Stimulated activated CD8-positive, alpha-beta memory T cell treated with anti-CD3 and anti-CD28 coated beads, Interleukin-15, amount 100 ng/mL, for 24 hours (primary cell): Measurements from ENCODE around the gene CGREF1.

Source experiments
- DNase-seq: peaks from one replicate; pipeline ENCODE4 v3.0.0-alpha.2; 2020; ENCODE audit warnings: low read depth

Gene CGREF1

GRCh38 chr2:27073782-27074181 lies 45.1 kb downstream of the CGREF1 start:
- DNase-seq, result no peak

- DNase-seq, result no peak
These were observed 46.0 kb downstream of the CGREF1 start for GRCh38 chr2:27072920-27073319.

- DNase-seq, result no peak
These were observed 46.7 kb downstream of the CGREF1 start for GRCh38 chr2:27071990-27072830.

- peak; percentile 87 for DNase-seq
These were observed 47.5 kb downstream of the CGREF1 start, which contains the start of gene OST4 for GRCh38 chr2:27071277-27071989. TSS of gene OST4 (minus strand) at chr2:27071654.

GRCh38 chr2:27070653-27071276 lies 48.2 kb downstream of the CGREF1 start:
- no peak for DNase-seq

- no peak for DNase-seq
These were observed 48.8 kb downstream of the CGREF1 start for GRCh38 chr2:27069961-27070618.

GRCh38 chr2:27069436-27069835 lies 49.5 kb downstream of the CGREF1 start:
- no peak for DNase-seq

GRCh38 chr2:27067385-27067784 lies 51.5 kb downstream of the CGREF1 start:
- no peak for DNase-seq

- DNase-seq, result no peak
These were observed 53.8 kb downstream of the CGREF1 start for GRCh38 chr2:27065128-27065527.

- no peak for DNase-seq
These were observed 58.6 kb downstream of the CGREF1 start for GRCh38 chr2:27060323-27060722.

GRCh38 chr2:27059141-27059820 lies 59.6 kb downstream of the CGREF1 start:
- DNase-seq, result no peak

- DNase-seq, result no peak
These were observed 60.7 kb downstream of the CGREF1 start for GRCh38 chr2:27058210-27058609.

- no peak for DNase-seq
These were observed 61.7 kb downstream of the CGREF1 start for GRCh38 chr2:27057184-27057583.

GRCh38 chr2:27054721-27055120 lies 64.2 kb downstream of the CGREF1 start:
- no peak for DNase-seq

GRCh38 chr2:27053776-27054175 lies 65.2 kb downstream of the CGREF1 start:
- DNase-seq, result no peak

GRCh38 chr2:27053321-27053720 lies 65.6 kb downstream of the CGREF1 start:
- no peak for DNase-seq

- DNase-seq, result no peak
These were observed 66.9 kb downstream of the CGREF1 start for GRCh38 chr2:27051902-27052645.

- peak; percentile 88 for DNase-seq
These were observed 67.7 kb downstream of the CGREF1 start, which contains the start of gene AGBL5 for GRCh38 chr2:27050996-27051901. TSS of gene AGBL5 (plus strand) at chr2:27051668. CDS start at chr2:27052959, 1,291 bp downstream.
